ENCODE measurements around the gene SERGEF.

DNA sequence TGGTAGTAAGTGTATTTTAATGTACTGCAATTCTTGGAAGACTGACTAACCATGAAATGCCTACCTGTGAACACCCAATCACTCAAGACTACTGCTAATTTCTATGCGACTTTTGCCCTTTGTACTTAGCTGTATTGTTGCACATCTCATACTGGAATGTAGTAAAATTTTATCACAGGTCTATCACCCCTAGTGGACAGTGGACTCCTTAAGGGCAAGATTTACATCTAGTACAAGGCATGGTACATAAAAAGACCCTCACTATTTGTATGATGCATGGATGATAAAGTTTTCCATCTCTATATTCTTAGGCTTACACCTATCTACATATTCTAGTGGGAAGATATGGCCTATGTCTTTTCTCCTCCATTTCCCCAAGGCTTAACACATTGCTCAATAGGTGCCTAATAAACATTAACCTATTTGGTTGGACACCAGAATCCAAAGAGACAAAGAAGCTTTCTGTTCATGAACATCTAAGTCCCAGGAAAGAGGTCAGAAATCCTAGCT lies 26.1 kb downstream of the SERGEF start:
- TF ChIP-seq, protein P1, sequence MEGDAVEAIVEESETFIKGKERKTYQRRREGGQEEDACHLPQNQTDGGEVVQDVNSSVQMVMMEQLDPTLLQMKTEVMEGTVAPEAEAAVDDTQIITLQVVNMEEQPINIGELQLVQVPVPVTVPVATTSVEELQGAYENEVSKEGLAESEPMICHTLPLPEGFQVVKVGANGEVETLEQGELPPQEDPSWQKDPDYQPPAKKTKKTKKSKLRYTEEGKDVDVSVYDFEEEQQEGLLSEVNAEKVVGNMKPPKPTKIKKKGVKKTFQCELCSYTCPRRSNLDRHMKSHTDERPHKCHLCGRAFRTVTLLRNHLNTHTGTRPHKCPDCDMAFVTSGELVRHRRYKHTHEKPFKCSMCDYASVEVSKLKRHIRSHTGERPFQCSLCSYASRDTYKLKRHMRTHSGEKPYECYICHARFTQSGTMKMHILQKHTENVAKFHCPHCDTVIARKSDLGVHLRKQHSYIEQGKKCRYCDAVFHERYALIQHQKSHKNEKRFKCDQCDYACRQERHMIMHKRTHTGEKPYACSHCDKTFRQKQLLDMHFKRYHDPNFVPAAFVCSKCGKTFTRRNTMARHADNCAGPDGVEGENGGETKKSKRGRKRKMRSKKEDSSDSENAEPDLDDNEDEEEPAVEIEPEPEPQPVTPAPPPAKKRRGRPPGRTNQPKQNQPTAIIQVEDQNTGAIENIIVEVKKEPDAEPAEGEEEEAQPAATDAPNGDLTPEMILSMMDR (IDR thresholded peaks at IDR 0.05) = no peak
- TF ChIP-seq POLR2A (IDR thresholded peaks at IDR 0.05) (no peak), POLR2AphosphoS5 (IDR thresholded peaks at IDR 0.05) (no peak)
